Bronchial epithelial cell (primary cell): ENCODE measurements around the gene NUMA1. TPM values are rescaled to one million over a fixed set of nuclear protein-coding genes. Genes with fewer than 3 reads are reported as not detected.

Source experiments
- DNase-seq: peaks from one replicate; pipeline ENCODE4 v3.0.0-alpha.2; 2010; ENCODE audit warnings: low read depth
- FAIRE-seq: peaks from 2 replicates; lab custom pipeline; 2011; peaks lifted over from hg19 to GRCh38; lab: Jason Lieb, UNC
- H3K27me3 ChIP-seq: 2 replicates; pipeline ENCODE4 v1.5.1; 2011; ENCODE audit warnings: low read length; ENCODE audit not compliant: control insufficient read depth, insufficient read depth
- H3K36me3 ChIP-seq: 2 replicates; pipeline ENCODE4 v1.5.1; 2011; ENCODE audit warnings: low read length; ENCODE audit not compliant: control insufficient read depth, insufficient read depth
- H3K4me3 ChIP-seq: 2 replicates; pipeline ENCODE4 v1.5.1; 2011; ENCODE audit warnings: mild to moderate bottlenecking, low read depth, low read length, control low read depth
- total RNA-seq: library from RNA; depleted of rRNA; stranded (reverse); fragments of >200 nt; gene quantifications from 2 replicates; pipeline ENCODE4 v1.2.1, GENCODE V29; 2014
- TF ChIP-seq, protein P1 (sequence below): IDR thresholded peaks from 2 replicates; pipeline ENCODE4 v1.5.1; 2011; ENCODE audit warnings: mild to moderate bottlenecking, moderate library complexity, low read length, control low read depth, inconsistent platforms; ENCODE audit not compliant: insufficient read depth, severe bottlenecking

NUMA1 gene
- total RNA-seq, 1 donor from 2014 or later, result 52.7 TPM

DNA sequence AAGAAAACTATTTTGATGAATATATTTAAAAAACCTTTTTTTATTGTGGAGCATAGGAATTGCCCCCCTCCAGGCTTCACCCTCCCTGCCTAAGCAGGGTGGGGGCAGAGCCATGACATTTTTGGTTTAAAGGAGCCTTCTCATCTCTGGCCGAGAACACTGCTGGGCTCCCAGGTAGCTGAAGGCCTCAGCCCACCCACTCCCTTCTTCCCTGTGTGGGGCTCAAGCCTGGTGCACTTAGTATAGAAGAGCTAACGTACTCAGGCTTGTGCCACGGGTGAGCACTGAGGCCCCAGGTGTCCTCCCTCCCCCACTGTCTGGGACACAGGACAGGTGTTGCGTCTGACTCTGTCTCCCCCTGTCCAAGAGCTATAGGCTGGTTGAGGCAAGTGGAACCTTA lies 83.8 kb downstream of the NUMA1 start:
- no peak for DNase-seq
- Histone ChIP-seq H3K27me3 (no peaks in the 10 kb centered on the region), H3K4me3 (no peak overlapping the region), H3K36me3 (peaks cover 1% of the 10 kb centered on the region)
- TF ChIP-seq, protein P1, sequence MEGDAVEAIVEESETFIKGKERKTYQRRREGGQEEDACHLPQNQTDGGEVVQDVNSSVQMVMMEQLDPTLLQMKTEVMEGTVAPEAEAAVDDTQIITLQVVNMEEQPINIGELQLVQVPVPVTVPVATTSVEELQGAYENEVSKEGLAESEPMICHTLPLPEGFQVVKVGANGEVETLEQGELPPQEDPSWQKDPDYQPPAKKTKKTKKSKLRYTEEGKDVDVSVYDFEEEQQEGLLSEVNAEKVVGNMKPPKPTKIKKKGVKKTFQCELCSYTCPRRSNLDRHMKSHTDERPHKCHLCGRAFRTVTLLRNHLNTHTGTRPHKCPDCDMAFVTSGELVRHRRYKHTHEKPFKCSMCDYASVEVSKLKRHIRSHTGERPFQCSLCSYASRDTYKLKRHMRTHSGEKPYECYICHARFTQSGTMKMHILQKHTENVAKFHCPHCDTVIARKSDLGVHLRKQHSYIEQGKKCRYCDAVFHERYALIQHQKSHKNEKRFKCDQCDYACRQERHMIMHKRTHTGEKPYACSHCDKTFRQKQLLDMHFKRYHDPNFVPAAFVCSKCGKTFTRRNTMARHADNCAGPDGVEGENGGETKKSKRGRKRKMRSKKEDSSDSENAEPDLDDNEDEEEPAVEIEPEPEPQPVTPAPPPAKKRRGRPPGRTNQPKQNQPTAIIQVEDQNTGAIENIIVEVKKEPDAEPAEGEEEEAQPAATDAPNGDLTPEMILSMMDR, result no peak
- FAIRE-seq, result no peak

DNA sequence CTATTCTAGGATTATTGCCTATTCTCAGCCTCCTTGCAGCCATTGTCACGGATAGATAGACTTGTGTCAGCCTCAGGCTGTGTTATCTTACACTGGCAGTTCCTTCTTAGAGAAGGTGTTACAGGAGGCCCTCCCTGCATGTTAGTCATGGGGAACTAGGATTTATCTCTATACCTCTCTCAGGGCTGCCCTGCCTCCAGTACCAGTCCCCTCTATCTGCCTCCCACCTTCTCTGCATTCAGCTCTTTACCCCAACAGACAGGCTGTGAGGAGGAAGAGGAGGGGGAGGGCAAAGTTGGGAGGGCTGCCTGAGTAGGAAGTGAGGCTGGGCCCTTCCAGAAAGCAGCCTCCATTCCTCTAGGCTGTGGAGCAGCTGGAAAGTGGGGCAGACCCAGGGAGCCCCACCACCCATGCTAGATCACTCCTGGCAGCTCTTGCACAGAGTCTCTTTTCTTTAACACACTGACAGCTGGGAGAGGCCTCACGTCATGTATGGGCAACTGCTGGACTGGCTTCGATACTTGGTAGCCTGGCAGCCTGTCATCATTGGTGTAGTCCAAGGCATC lies 84.5 kb downstream of the NUMA1 start:
- Histone ChIP-seq H3K27me3 (no peaks in the 10 kb centered on the region), H3K4me3 (no peak overlapping the region), H3K36me3 (peaks cover 1% of the 10 kb centered on the region)
- DNase-seq (no peak), FAIRE-seq (no peak)
- TF ChIP-seq, protein P1, result no peak

DNA sequence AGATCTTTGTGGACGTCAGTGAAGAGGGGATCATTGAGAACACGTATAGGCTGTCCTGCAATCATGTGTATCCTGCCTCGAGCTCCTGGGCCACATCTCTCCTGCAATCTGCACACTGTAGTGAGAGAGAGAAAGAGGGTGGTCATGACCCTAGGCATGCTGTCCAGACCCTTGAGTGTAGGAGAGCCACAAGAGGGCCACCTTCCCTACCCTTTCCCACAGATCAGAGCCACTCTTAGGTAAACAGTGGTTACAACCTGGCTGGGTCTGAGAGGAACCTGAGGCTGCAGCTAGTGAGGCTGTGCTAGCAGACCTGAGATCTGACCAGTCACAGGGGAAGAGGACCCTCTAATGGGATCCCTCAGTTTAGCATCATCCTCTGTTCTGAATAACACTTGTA lies 85.6 kb downstream of the NUMA1 start:
- TF ChIP-seq, protein P1, result no peak
- no peak for FAIRE-seq
- H3K27me3 ChIP-seq, result no peaks in the 10 kb centered on the region
- no peaks in the 10 kb centered on the region for H3K36me3 ChIP-seq
- H3K4me3 ChIP-seq, result no peak overlapping the region
- DNase-seq, result no peak

DNA sequence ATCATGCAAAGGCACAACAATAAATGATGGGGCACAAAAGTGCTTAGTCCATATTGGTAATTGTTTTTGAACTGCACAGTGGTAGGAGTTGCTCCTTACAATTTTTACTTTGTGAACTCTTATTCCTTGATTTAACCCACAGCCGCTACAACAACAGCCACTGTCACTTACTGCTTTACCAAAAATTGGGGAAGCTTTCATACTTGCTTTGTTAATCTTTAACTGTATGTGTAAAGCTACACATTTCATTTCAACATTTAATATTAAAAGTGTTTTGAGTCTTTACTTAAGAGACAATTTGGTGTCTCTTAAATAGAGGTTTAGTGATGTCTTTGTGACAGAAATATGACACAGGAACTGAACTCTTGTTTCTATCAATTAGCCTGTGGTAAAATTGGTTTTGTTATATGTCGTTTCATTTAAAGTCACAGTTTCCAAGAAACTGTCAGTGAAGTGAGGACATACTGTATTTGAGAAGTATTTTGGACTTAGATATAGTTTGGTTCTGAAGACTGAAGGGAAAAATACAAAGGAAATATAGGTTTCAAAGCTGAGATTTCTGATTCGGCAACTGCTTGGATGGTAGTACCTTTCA lies 88.1 kb downstream of the NUMA1 start:
- TF ChIP-seq, protein P1, result no peak
- no peaks in the 10 kb centered on the region for H3K36me3 ChIP-seq
- H3K4me3 ChIP-seq, result no peak overlapping the region
- DNase-seq (no peak), FAIRE-seq (no peak)
- no peaks in the 10 kb centered on the region for H3K27me3 ChIP-seq

DNA sequence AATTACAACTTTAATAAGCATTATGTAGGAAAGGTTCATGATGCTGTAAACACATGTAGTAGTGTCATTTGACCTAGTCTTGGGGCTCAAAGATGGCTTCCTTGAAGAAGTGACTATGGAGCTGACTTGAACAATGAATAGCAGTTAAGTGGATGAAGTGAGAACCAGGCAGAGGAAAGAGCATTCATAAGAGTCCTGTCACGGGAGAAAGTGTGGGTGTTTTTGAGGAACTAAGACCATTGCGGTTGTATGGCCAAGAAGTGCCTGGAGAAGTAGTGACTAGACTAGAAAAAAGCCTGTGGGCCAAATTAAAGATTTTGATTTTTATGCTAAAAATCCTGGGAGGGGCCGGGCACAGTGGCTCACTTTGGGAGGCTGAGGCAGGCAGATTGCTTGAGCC lies 88.8 kb downstream of the NUMA1 start:
- TF ChIP-seq, protein P1, result no peak
- FAIRE-seq (no peak), DNase-seq (no peak)
- Histone ChIP-seq H3K36me3 (no peaks in the 10 kb centered on the region), H3K27me3 (no peaks in the 10 kb centered on the region), H3K4me3 (no peak overlapping the region)

DNA sequence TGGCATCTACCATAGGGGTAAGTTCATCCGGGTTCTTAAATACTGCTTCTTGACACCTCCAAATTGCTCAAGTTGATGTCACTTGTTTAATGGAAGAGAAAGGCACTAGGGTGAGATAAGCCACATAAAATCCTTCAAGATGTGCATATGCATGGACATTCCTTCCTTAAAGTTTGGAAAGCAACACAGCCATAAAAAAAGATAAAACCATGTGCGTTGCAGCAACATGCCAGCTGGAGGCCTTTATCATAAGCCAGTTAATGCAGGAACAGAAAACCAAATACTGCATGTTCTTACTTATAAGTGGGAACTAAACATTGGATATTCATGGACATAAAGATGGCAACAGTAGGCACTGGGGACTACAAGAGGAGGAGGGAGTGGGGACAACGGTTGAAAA lies 89.6 kb downstream of the NUMA1 start:
- Histone ChIP-seq H3K36me3 (peaks cover 1% of the 10 kb centered on the region), H3K4me3 (no peak overlapping the region), H3K27me3 (no peaks in the 10 kb centered on the region)
- TF ChIP-seq, protein P1, result no peak
- no peak for DNase-seq
- FAIRE-seq, result no peak
